ENCODE results near the gene RUVBL1. TPM values are rescaled to one million over a fixed set of nuclear protein-coding genes. Genes with fewer than 3 reads are reported as not detected.

Gene RUVBL1
- total RNA-seq, 4 donors from 2014 or later = 19.4 to 27.8 (median 26.7) TPM

GRCh38 chr3:128089135-128089534 is 34.5 kb downstream of the RUVBL1 start:
- no peak overlapping the region for H3K4me3 ChIP-seq
- H3K36me3 ChIP-seq = peaks cover 0 to 32% of the 10 kb centered on the region in 2 donors
- H3K9me3 ChIP-seq = no peaks in the 10 kb centered on the region
- no peaks in the 10 kb centered on the region for H3K27me3 ChIP-seq
- TF ChIP-seq EP300 (IDR thresholded peaks at IDR 0.05) = no peak
- no peak for TF ChIP-seq POLR2A (IDR thresholded peaks at IDR 0.05)
- no peak for TF ChIP-seq POLR2AphosphoS5 (IDR thresholded peaks at IDR 0.05)
- no peak for TF ChIP-seq CTCF (IDR thresholded peaks at IDR 0.05)
- WGBS, 2 donors (ENCODE audit: low coverage in 1 of 2) = 82% methylated on average over 1 of the region's 1 CpG; no CpG with 5 or more reads in 1 of the 2 donors
- no peak for ATAC-seq
- H3K27ac ChIP-seq = no peak overlapping the region
- H3K4me1 ChIP-seq = peaks cover 0 to 26% (median 10%) of the 10 kb centered on the region in 3 donors

GRCh38 chr3:128084675-128085021 is 39.0 kb downstream of the RUVBL1 start:
- 17% methylated on average over 1 of the region's 6 CpGs; no CpG with 5 or more reads in 1 of the 2 donors for WGBS, 2 donors (ENCODE audit: low coverage in 1 of 2)
- Histone ChIP-seq H3K9me3 (no peaks in the 10 kb centered on the region), H3K36me3 (peaks cover 0 to 38% of the 10 kb centered on the region in 2 donors), H3K4me3 (no peak overlapping the region), H3K27ac (peak overlapping the region; percentile 16 to 81 (median 76)), H3K4me1 (peaks cover 0 to 62% (median 18%) of the 10 kb centered on the region in 3 donors), H3K27me3 (no peaks in the 10 kb centered on the region)
- TF ChIP-seq EP300 (IDR thresholded peaks at IDR 0.05) (no peak), CTCF (IDR thresholded peaks at IDR 0.05) (no peak), POLR2AphosphoS5 (IDR thresholded peaks at IDR 0.05) (no peak), POLR2A (IDR thresholded peaks at IDR 0.05) (no peak)
- no peak for ATAC-seq

GRCh38 chr3:128083980-128084674 is 39.5 kb downstream of the RUVBL1 start:
- peaks cover 0 to 62% (median 18%) of the 10 kb centered on the region in 3 donors for H3K4me1 ChIP-seq
- peaks cover 0 to 43% of the 10 kb centered on the region in 2 donors for H3K36me3 ChIP-seq
- peak overlapping the region; percentile 16 to 81 (median 76) for H3K27ac ChIP-seq
- H3K4me3 ChIP-seq = no peak overlapping the region
- H3K9me3 ChIP-seq = no peaks in the 10 kb centered on the region
- peak; percentile 57 for ATAC-seq
- H3K27me3 ChIP-seq = no peaks in the 10 kb centered on the region
- TF ChIP-seq POLR2A (IDR thresholded peaks at IDR 0.05) (no peak), POLR2AphosphoS5 (IDR thresholded peaks at IDR 0.05) (peak; percentile 55)
- WGBS, 2 donors (ENCODE audit: low coverage in 1 of 2) = 42% methylated on average over 5 of the region's 9 CpGs; no CpG with 5 or more reads in 1 of the 2 donors

- no peaks in the 10 kb centered on the region for H3K27me3 ChIP-seq
- no peak overlapping the region for H3K4me3 ChIP-seq
- no peaks in the 10 kb centered on the region for H3K9me3 ChIP-seq
- ATAC-seq = peak; percentile 25
- peaks cover 0 to 45% of the 10 kb centered on the region in 2 donors for H3K36me3 ChIP-seq
- H3K4me1 ChIP-seq = peaks cover 0 to 62% (median 18%) of the 10 kb centered on the region in 3 donors
- WGBS, 2 donors (ENCODE audit: low coverage in 1 of 2) = no CpG with 5 or more reads among the region's 10 CpGs
- TF ChIP-seq POLR2AphosphoS5 (IDR thresholded peaks at IDR 0.05) (no peak), CTCF (IDR thresholded peaks at IDR 0.05) (no peak), POLR2A (IDR thresholded peaks at IDR 0.05) (no peak), EP300 (IDR thresholded peaks at IDR 0.05) (no peak)
- peak overlapping the region; percentile 0 to 81 (median 76) for H3K27ac ChIP-seq
Measured at GRCh38 chr3:128083396-128083795, 40.2 kb downstream of the RUVBL1 start.

GRCh38 chr3:128082546-128082945 is 41.1 kb downstream of the RUVBL1 start:
- Histone ChIP-seq H3K4me1 (peaks cover 0 to 63% (median 19%) of the 10 kb centered on the region in 3 donors), H3K9me3 (no peaks in the 10 kb centered on the region), H3K27ac (peak overlapping the region in 3 of 4 donors; percentile 73 to 81 (median 79)), H3K27me3 (no peaks in the 10 kb centered on the region), H3K4me3 (no peak overlapping the region), H3K36me3 (peaks cover 0 to 41% of the 10 kb centered on the region in 2 donors)
- TF ChIP-seq CTCF (IDR thresholded peaks at IDR 0.05) (no peak), POLR2A (IDR thresholded peaks at IDR 0.05) (no peak), POLR2AphosphoS5 (IDR thresholded peaks at IDR 0.05) (no peak), EP300 (IDR thresholded peaks at IDR 0.05) (no peak)
- WGBS, 2 donors (ENCODE audit: low coverage in 1 of 2) = no CpG with 5 or more reads among the region's 10 CpGs
- no peak for ATAC-seq
